HEK293T (cell line): ENCODE data around the gene RNF224.

Experiments used
- ELF4 ChIP-seq: fragments of 450-650 bp; IDR thresholded peaks from 2 replicates; pipeline ENCODE4 v1.6.1; 2017; ENCODE audit warnings: antibody characterized with exemption
- FOXK2 ChIP-seq: fragments of 450-650 bp; IDR thresholded peaks from 2 replicates; pipeline ENCODE4 v1.6.1; 2016; ENCODE audit warnings: mild to moderate bottlenecking
- LEF1 ChIP-seq: fragments of 450-650 bp; IDR thresholded peaks from 2 replicates; pipeline ENCODE4 v1.6.1; 2017; ENCODE audit warnings: mild to moderate bottlenecking, borderline replicate concordance
- SUZ12 ChIP-seq: fragments of 450-650 bp; IDR thresholded peaks from 2 replicates; pipeline ENCODE4 v1.6.1; 2016; ENCODE audit warnings: mild to moderate bottlenecking
- TARDBP ChIP-seq: fragments of 450-650 bp; IDR thresholded peaks from 2 replicates; pipeline ENCODE4 v1.6.1; 2016

DNA sequence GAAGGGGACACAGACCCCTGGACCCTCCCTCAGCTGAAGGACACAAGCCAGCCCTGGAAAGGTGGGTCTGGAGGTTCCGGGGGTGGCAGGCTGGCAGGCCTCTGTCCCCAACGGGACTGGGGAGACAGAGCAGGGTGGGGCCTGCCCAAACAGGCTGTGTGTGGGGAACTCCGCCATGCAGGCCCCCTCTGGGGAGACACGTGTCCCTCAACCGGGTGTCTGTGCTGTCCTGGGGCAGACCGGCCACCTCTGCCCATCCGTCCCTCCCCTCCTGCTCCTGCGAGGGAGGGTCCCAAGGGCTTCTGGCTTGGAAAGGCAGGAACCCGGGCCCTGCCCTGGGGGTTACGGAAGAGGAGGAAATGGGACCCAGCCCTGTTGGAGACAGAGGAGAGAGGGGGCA, 4.8 kb downstream of the RNF224 start:
- no peak for TF ChIP-seq ELF4
- no peak for TF ChIP-seq SUZ12
- TF ChIP-seq LEF1, result no peak
- TF ChIP-seq FOXK2, result no peak
- TF ChIP-seq TARDBP, result no peak
